Peyer's patch (tissue), 4 donors: Measurements from ENCODE around the gene TMEM248. TPM values are rescaled to one million over a fixed set of nuclear protein-coding genes. Genes with fewer than 3 reads are reported as not detected.

Source experiments
- DNase-seq, 3 donors: peaks; one replicate each; pipeline ENCODE4 v3.0.0-alpha.2; 2017 to 2019
- H3K27ac ChIP-seq, 4 donors: fragments of 200-600 bp; sonication (generic); one replicate each; pipeline ENCODE4 v1.5.1; 2016 to 2019
- H3K27me3 ChIP-seq, 2 donors: fragments of 200-600 bp; sonication (generic); one replicate each; pipeline ENCODE4 v1.5.1; 2019
- H3K36me3 ChIP-seq, 3 donors: fragments of 200-600 bp; sonication (generic); one replicate each; pipeline ENCODE4 v1.5.1; 2016 to 2019
- H3K4me1 ChIP-seq, 4 donors: fragments of 200-600 bp; sonication (generic); one replicate each; pipeline ENCODE4 v1.5.1; 2016 to 2019
- H3K4me3 ChIP-seq, 4 donors: fragments of 200-600 bp; sonication (generic); 1 replicate in 3 of 4; 2 replicates in 1 of 4; pipeline ENCODE4 v1.5.1; 2016 to 2019; ENCODE audit warnings: mild to moderate bottlenecking in 1 of 4
- H3K9me3 ChIP-seq, 4 donors: fragments of 200-600 bp; sonication (generic); one replicate each; pipeline ENCODE4 v1.5.1; 2016 to 2019; ENCODE audit warnings: mild to moderate bottlenecking in 1 of 4
- CTCF ChIP-seq, 6 experiments: fragments of 450-650 bp in 4 of 6; fragments of 200-600 bp in 2 of 6; sonication (generic) in 1 of 6; IDR thresholded peaks; one replicate each; pipeline ENCODE4 v1.5.1; 2017 to 2019; ENCODE audit warnings: antibody characterized with exemption in 6 of 6, mild to moderate bottlenecking in 3 of 6, moderate library complexity in 1 of 6
- POLR2A ChIP-seq, 2 donors: fragments of 450-650 bp; IDR thresholded peaks; one replicate each; pipeline ENCODE4 v1.5.1; 2017; ENCODE audit warnings: antibody characterized with exemption in 2 of 2, mild to moderate bottlenecking in 2 of 2, moderate library complexity in 2 of 2
- total RNA-seq, 4 donors: library from RNA; depleted of rRNA; stranded (reverse); fragments of >200 nt; gene quantifications; one replicate each; pipeline ENCODE4 v1.1.0, GENCODE V29; 2016

Gene TMEM248
- total RNA-seq, 4 donors from 2014 or later: 61.9 to 125 (median 115) TPM

GRCh38 chr7:66946545-66946944 lies 25.5 kb downstream of the TMEM248 start:
- no peaks in the 10 kb centered on the region for H3K27me3 ChIP-seq
- TF ChIP-seq POLR2A (IDR thresholded peaks at IDR 0.05) (peak in 1 of 2 donors; percentile 43), CTCF (IDR thresholded peaks at IDR 0.05) (no peak)
- no peaks in the 10 kb centered on the region for H3K9me3 ChIP-seq
- no peak overlapping the region for H3K4me3 ChIP-seq
- H3K36me3 ChIP-seq: peaks cover 0 to 89% (median 4%) of the 10 kb centered on the region in 3 donors
- H3K4me1 ChIP-seq: peaks cover 0 to 9% (median 0%) of the 10 kb centered on the region in 4 donors
- DNase-seq: no peak
- H3K27ac ChIP-seq: peak overlapping the region in 3 of 4 donors; percentile 62 to 83 (median 75)

GRCh38 chr7:66948480-66949109 lies 27.6 kb downstream of the TMEM248 start:
- Histone ChIP-seq H3K9me3 (no peaks in the 10 kb centered on the region), H3K4me3 (no peak overlapping the region), H3K4me1 (peaks cover 0 to 14% (median 1%) of the 10 kb centered on the region in 4 donors), H3K36me3 (peaks cover 0 to 90% (median 4%) of the 10 kb centered on the region in 3 donors), H3K27me3 (no peaks in the 10 kb centered on the region), H3K27ac (no peak overlapping the region)
- DNase-seq: no peak
- TF ChIP-seq POLR2A (IDR thresholded peaks at IDR 0.05): no peak
- no peak for TF ChIP-seq CTCF (IDR thresholded peaks at IDR 0.05)

GRCh38 chr7:66950311-66950710 lies 29.3 kb downstream of the TMEM248 start:
- peaks cover 0 to 14% (median 1%) of the 10 kb centered on the region in 4 donors for H3K4me1 ChIP-seq
- TF ChIP-seq POLR2A (IDR thresholded peaks at IDR 0.05): no peak
- TF ChIP-seq CTCF (IDR thresholded peaks at IDR 0.05): no peak
- no peak for DNase-seq
- H3K4me3 ChIP-seq: no peak overlapping the region
- no peak overlapping the region for H3K27ac ChIP-seq
- no peaks in the 10 kb centered on the region for H3K9me3 ChIP-seq
- no peaks in the 10 kb centered on the region for H3K27me3 ChIP-seq
- peaks cover 0 to 88% (median 4%) of the 10 kb centered on the region in 3 donors for H3K36me3 ChIP-seq

GRCh38 chr7:66950763-66951162 lies 29.7 kb downstream of the TMEM248 start:
- H3K27me3 ChIP-seq: no peaks in the 10 kb centered on the region
- H3K9me3 ChIP-seq: no peaks in the 10 kb centered on the region
- H3K36me3 ChIP-seq: peaks cover 0 to 88% (median 6%) of the 10 kb centered on the region in 3 donors
- H3K4me1 ChIP-seq: peaks cover 0 to 14% (median 1%) of the 10 kb centered on the region in 4 donors
- no peak for DNase-seq
- H3K4me3 ChIP-seq: no peak overlapping the region
- no peak for TF ChIP-seq CTCF (IDR thresholded peaks at IDR 0.05)
- no peak overlapping the region for H3K27ac ChIP-seq

- H3K27me3 ChIP-seq: no peaks in the 10 kb centered on the region
- peak in 2 of 3 donors; percentile 64 to 75 for DNase-seq
- H3K4me1 ChIP-seq: peaks cover 0 to 4% (median 1%) of the 10 kb centered on the region in 4 donors
- no peak for TF ChIP-seq POLR2A (IDR thresholded peaks at IDR 0.05)
- peak in 1 of 6 experiments; percentile 5 for TF ChIP-seq CTCF (IDR thresholded peaks at IDR 0.05)
- peak overlapping the region in 2 of 4 donors; percentile 15 to 57 for H3K27ac ChIP-seq
- H3K4me3 ChIP-seq: no peak overlapping the region
- peaks cover 0 to 93% (median 6%) of the 10 kb centered on the region in 3 donors for H3K36me3 ChIP-seq
- H3K9me3 ChIP-seq: no peaks in the 10 kb centered on the region
Measured at GRCh38 chr7:66952343-66953043, 31.5 kb downstream of the TMEM248 start.
